Fibroblast of mammary gland (primary cell): ENCODE results near the gene TCN1.

ENCODE experiments used
- DNase-seq: peaks from one replicate; pipeline ENCODE4 v3.0.0-alpha.2; 2010; ENCODE audit warnings: low read depth
- H3K4me3 ChIP-seq: 2 replicates; pipeline ENCODE4 v1.5.1; 2011; ENCODE audit warnings: low read depth, mild to moderate bottlenecking, low read length, moderate library complexity; ENCODE audit not compliant: control insufficient read depth
- TF ChIP-seq, protein P1 (sequence below): conservative IDR thresholded peaks from 2 replicates; pipeline ENCODE4 v1.5.1; 2011; ENCODE audit warnings: low read depth, low read length, inconsistent platforms; ENCODE audit not compliant: control insufficient read depth, insufficient read depth

Gene TCN1

DNA sequence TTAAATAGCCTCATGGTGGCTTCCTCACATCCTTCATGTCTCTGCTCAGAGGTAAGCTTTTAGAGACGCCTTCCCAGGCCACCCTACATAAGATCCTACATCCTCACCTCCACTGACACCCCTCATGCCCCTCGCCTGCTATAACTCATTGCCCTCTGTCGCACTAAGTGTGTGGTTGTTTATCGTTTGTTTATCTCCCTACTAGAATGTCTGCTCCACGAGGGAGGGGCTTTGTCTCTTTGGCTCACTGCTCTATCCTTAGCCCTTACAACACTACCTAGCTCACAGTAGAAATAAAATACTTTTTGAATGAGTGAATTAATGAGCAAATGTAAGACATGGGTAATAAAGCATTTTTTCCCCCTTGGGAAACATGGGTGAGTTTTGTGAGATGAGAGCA lies 19.7 kb downstream of the TCN1 start:
- TF ChIP-seq, protein P1, sequence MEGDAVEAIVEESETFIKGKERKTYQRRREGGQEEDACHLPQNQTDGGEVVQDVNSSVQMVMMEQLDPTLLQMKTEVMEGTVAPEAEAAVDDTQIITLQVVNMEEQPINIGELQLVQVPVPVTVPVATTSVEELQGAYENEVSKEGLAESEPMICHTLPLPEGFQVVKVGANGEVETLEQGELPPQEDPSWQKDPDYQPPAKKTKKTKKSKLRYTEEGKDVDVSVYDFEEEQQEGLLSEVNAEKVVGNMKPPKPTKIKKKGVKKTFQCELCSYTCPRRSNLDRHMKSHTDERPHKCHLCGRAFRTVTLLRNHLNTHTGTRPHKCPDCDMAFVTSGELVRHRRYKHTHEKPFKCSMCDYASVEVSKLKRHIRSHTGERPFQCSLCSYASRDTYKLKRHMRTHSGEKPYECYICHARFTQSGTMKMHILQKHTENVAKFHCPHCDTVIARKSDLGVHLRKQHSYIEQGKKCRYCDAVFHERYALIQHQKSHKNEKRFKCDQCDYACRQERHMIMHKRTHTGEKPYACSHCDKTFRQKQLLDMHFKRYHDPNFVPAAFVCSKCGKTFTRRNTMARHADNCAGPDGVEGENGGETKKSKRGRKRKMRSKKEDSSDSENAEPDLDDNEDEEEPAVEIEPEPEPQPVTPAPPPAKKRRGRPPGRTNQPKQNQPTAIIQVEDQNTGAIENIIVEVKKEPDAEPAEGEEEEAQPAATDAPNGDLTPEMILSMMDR, result no peak
- no peak overlapping the region for H3K4me3 ChIP-seq
- DNase-seq, result no peak

DNA sequence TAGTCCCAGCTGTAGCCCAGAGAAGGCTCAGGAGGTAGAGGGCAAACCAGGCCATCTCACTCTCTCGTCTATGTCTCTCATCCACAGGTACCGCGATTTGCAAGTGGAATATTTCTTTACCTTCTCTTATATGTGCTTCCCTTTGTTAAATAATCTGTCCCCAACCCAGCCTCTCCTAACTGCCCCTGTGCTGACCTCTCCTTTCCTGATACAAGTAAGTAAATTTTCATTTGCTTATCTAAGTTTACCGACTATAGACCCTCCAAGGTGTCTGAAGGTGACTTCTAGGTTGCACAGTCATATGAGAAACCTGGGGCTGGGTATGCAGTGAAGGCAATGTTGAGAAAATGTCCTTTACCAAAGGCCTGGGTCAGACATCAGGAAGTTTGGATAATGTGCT lies 20.9 kb downstream of the TCN1 start, which contains the start of gene CBLIF:
CBLIF (minus strand) TSS at position 101 of the 400 bp plus-strand sequence; CDS start at position 55, 46 bp downstream.
- DNase-seq, result no peak
- TF ChIP-seq, protein P1, result no peak
- no peak within 1 kb of the TSS for H3K4me3 ChIP-seq

DNA sequence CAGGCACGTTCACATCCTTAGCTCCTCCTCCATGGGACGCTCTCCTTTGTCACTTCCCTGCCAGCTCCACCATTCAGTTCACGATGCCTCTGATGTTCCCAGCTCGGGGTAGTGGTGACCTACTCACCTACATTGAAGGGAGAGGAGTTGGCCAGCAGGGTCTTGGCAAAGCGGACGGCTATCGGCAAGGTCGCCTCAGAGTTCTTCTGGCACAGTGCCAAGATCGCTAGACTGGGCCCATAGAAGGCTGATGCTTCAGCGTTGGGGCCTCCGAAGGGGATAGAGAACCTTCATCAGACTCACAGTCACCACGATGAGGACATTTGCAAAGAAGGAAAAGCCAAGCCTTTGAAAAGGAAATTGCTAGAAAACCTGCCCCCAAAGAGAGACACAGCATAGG lies 24.0 kb downstream of the TCN1 start:
- H3K4me3 ChIP-seq, result no peak overlapping the region
- no peak for DNase-seq
- TF ChIP-seq, protein P1, result no peak

DNA sequence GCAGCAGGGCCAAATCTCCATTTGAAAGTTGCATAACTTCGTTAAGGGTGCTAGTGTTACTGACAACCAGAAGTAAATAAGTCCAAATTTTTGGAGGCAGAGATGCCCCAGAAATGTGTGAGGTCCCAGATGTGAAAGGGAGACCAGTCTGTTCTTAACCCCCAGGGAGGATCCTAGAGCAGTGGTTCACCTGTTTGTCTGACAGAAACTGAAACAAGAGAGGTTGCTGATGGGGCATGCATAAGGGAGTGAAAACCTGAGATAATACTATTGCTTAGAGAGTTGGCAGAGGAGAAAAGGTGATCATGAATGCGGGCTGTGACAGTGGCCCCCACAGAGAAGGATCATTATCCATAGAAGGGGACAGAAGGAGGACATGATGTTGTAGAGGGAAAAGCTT lies 24.8 kb downstream of the TCN1 start:
- no peak for DNase-seq
- TF ChIP-seq, protein P1, result no peak
- H3K4me3 ChIP-seq, result no peak overlapping the region

DNA sequence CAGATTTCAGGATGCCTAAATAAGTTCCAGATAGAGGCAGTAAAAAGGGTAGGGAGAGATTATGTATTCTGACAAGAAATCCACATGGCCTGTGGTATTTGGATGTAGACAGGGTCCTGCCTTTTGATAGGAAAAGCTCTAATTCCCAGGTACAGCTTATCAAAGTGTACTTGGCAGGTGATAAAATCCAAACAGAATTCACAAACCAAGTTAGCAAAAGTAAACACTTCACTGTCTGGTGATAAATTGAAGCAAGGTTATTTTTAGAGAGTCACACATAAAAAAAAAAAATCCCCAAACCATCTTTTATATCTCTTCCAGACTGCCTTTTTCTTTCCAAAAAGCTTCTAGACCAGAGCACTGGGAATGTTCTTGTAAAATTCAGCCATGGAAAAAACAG lies 26.7 kb downstream of the TCN1 start:
- TF ChIP-seq, protein P1, result no peak
- no peak for DNase-seq
- H3K4me3 ChIP-seq, result no peak overlapping the region

DNA sequence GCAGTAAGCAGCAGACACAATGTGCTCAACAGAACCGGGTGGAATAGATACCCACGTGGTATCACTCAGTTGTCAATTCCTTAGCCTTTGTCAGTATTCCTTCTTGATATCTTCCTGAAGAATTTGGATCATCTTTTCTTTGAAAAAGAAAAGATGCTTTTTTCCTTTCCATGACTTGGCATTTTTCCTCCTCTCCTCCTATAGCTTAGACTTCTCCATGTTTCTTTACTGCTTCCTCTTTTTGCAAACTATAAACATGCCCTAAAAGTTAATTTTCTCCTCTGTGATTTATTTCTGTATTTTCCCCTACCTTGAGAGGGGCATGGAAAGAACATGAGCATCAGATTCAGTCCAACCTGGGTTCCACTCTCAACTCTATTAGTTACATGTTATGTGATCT lies 32.7 kb downstream of the TCN1 start:
- DNase-seq, result no peak
- H3K4me3 ChIP-seq, result no peak overlapping the region
- TF ChIP-seq, protein P1, result no peak

DNA sequence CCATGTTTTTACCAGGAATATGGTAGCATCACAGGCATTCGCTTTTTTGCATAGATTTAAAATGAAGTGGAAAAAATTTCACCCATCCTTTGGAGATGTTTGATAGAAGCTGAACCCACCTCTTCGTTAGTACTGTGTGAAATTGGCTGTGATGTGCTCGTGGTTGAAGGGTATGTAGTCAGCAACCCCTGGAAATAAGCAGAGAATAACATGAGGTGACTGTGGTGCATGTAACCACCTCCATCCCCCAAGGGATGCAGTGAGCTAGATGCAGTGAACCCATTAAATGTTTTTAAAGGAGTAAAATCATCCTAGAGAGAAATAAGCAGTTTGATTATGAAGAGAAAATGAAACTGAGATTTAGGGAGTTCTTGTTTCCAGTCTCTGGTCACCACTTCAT lies 36.9 kb downstream of the TCN1 start:
- DNase-seq, result no peak
- H3K4me3 ChIP-seq, result no peak overlapping the region
- TF ChIP-seq, protein P1, result no peak
